Caco-2 (cell line): ENCODE measurements around the gene AP2A2. TPM values are rescaled to one million over a fixed set of nuclear protein-coding genes. Genes with fewer than 3 reads are reported as not detected.

Experiments used
- BruUV-seq: library from RNA; stranded (reverse); fragments of 400-500 nt; replicated peaks from 2 replicates; lab custom pipeline; 2021; lab: Mats Ljungman, UMichigan
- CTCF ChIA-PET: fragments of 300-600 bp; sonication (Branson Sonifier 250); formaldehyde crosslinking; loops from one replicate; lab custom pipeline; 2022; ENCODE audit warnings: antibody characterized with exemption; lab: Charles Lee
- POLR2A ChIA-PET: fragments of 300-600 bp; sonication (Branson Sonifier 250); formaldehyde crosslinking; loops from one replicate; lab custom pipeline; 2022; ENCODE audit warnings: antibody characterized with exemption; lab: Charles Lee
- DNase-seq, 2 experiments: peaks; one replicate each; pipeline versions ENCODE4 v3.0.0 to v3.0.0-alpha.2; 2020 to 2022
- H3K27me3 ChIP-seq: replicated peaks from 2 replicates; pipeline ENCODE4 v1.6.0; 2011; ENCODE audit warnings: low read length; ENCODE audit not compliant: control insufficient read depth, insufficient read depth
- H3K36me3 ChIP-seq: 2 replicates; pipeline ENCODE4 v1.5.1; 2011; ENCODE audit warnings: low read length; ENCODE audit not compliant: control insufficient read depth, insufficient read depth
- H3K4me1 ChIP-seq: fragments of 250-450 bp; sonication (Bioruptor Pico); 2 replicates; pipeline ENCODE4 v1.5.1; 2020; ENCODE audit warnings: mild to moderate bottlenecking
- H3K4me3 ChIP-seq: 2 replicates; pipeline ENCODE4 v1.5.1; 2011; ENCODE audit warnings: low read depth, mild to moderate bottlenecking, control low read depth, low read length
- H3K9me3 ChIP-seq: fragments of 250-450 bp; sonication (Bioruptor Pico); 2 replicates; pipeline ENCODE4 v1.5.1; 2020; ENCODE audit warnings: mild to moderate bottlenecking, moderate library complexity
- H3K27ac Mint-ChIP-seq: one replicate; pipeline ENCODE4 v1.8.0; 2022; ENCODE audit warnings: mixed read lengths; ENCODE audit not compliant: unreplicated experiment
- H3K27me3 Mint-ChIP-seq: one replicate; pipeline ENCODE4 v1.8.0; 2022; ENCODE audit warnings: mixed read lengths; ENCODE audit not compliant: insufficient read depth, unreplicated experiment
- H3K36me3 Mint-ChIP-seq: one replicate; pipeline ENCODE4 v1.8.0; 2022; ENCODE audit warnings: mild to moderate bottlenecking, mixed read lengths; ENCODE audit not compliant: insufficient read depth, unreplicated experiment
- H3K4me1 Mint-ChIP-seq: one replicate; pipeline ENCODE4 v1.8.0; 2022; ENCODE audit warnings: low read depth, mixed read lengths; ENCODE audit not compliant: unreplicated experiment
- H3K4me3 Mint-ChIP-seq: one replicate; pipeline ENCODE4 v1.8.0; 2022; ENCODE audit warnings: mild to moderate bottlenecking, moderate library complexity, mixed read lengths; ENCODE audit not compliant: unreplicated experiment
- H3K9me3 Mint-ChIP-seq: one replicate; pipeline ENCODE4 v1.8.0; 2022; ENCODE audit warnings: mixed read lengths; ENCODE audit not compliant: unreplicated experiment
- intact Hi-C: fragments of 100-400 bp; cut with micrococcal nuclease; formaldehyde crosslinking; loops from one replicate; pipeline ENCODE4 v1.10.0; 2022; ENCODE audit not compliant: unreplicated experiment
- total RNA-seq: library from RNA; stranded (reverse); gene quantifications from 2 replicates; pipeline ENCODE4 v1.2.3, GENCODE V29; 2022
- TF ChIP-seq, protein P1 (sequence below), 2 experiments: fragments of 200-600 bp in 1 of 2; IDR thresholded peaks; 1 replicate in 1 of 2; 2 replicates in 1 of 2; pipeline versions ENCODE4 v1.5.1 to v1.8.0; 2011 to 2022; ENCODE audit warnings: antibody characterized with exemption in 1 of 2, control low read depth in 1 of 2, inconsistent platforms in 1 of 2, low read depth in 1 of 2, low read length in 1 of 2, mild to moderate bottlenecking in 1 of 2, moderate library complexity in 1 of 2; ENCODE audit not compliant: insufficient read depth in 1 of 2, severe bottlenecking in 1 of 2, unreplicated experiment in 1 of 2

The AP2A2 gene
- total RNA-seq, 1 experiment from 2014 or later, result 130 TPM

DNA sequence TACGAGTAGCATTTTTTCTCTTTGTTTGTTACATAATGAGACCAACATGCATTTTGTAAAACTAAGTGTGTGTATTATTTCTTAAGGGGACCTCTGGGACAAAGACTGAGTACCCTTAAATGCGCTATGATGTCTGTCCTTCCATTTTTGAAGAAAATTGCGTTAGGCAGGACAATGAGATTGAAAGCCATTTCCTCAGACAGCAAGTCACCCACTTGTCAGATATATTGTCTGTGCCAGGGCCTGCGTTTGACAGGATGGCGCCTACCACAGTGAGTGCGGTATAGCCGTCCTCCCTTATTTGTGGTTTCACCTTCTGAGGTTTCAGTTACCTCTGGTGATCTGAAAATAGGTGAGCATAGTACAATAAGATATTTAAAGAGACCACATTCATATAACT, 2.2 kb downstream of the AP2A2 start:
- CTCF ChIA-PET, result no interaction called here
- Histone ChIP-seq H3K36me3 (no peaks in the 10 kb centered on the region), H3K27me3 (no peaks in the 10 kb centered on the region), H3K9me3 (no peaks in the 10 kb centered on the region), H3K4me1 (peaks cover 15% of the 10 kb centered on the region; the same call in 1 of the 2 replicates), H3K4me3 (no peak overlapping the region)
- no peak overlapping the region for H3K27ac Mint-ChIP-seq
- peaks cover 37% of the 10 kb centered on the region for H3K36me3 Mint-ChIP-seq
- H3K4me1 Mint-ChIP-seq, result peaks cover 6% of the 10 kb centered on the region
- POLR2A ChIA-PET, result no interaction called here
- intact Hi-C loops, result loop anchor here (2.0 kb wide), 1 partner anchor 25 kb away; no protein-coding TSS in a partner anchor
- BruUV-seq, result no TSS peak
- H3K27me3 Mint-ChIP-seq, result no peaks in the 10 kb centered on the region
- no peak for DNase-seq
- H3K4me3 Mint-ChIP-seq, result no peak overlapping the region
- H3K9me3 Mint-ChIP-seq, result no peaks in the 10 kb centered on the region
- TF ChIP-seq, protein P1, sequence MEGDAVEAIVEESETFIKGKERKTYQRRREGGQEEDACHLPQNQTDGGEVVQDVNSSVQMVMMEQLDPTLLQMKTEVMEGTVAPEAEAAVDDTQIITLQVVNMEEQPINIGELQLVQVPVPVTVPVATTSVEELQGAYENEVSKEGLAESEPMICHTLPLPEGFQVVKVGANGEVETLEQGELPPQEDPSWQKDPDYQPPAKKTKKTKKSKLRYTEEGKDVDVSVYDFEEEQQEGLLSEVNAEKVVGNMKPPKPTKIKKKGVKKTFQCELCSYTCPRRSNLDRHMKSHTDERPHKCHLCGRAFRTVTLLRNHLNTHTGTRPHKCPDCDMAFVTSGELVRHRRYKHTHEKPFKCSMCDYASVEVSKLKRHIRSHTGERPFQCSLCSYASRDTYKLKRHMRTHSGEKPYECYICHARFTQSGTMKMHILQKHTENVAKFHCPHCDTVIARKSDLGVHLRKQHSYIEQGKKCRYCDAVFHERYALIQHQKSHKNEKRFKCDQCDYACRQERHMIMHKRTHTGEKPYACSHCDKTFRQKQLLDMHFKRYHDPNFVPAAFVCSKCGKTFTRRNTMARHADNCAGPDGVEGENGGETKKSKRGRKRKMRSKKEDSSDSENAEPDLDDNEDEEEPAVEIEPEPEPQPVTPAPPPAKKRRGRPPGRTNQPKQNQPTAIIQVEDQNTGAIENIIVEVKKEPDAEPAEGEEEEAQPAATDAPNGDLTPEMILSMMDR (IDR thresholded peaks at IDR 0.05; ENCODE audit: insufficient read depth in 1 of 2, low read depth in 1 of 2, low read length in 1 of 2, severe bottlenecking in 1 of 2, unreplicated experiment in 1 of 2), result no peak

DNA sequence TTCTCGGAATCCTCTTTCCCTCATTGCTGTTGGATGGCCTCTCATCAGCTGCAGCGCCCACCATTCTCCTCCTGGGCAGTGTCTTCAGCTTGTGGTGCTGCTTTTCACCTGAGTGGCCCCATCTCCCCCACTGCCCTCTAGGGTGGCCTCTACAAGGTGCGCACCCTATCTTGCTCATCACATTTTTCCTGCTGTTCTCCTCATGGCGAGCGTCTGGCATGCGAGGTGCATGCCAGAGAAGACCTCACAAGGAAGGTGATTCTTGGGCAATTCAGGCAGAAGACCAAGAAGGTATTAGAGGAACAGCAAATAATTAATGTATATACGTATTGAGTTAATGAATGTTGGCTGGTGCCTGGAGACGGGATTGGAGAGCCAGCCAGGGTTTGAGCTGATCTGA, 3.1 kb downstream of the AP2A2 start:
- no peaks in the 10 kb centered on the region for H3K27me3 Mint-ChIP-seq
- no TSS peak for BruUV-seq
- Histone ChIP-seq H3K9me3 (no peaks in the 10 kb centered on the region), H3K36me3 (no peaks in the 10 kb centered on the region), H3K27me3 (no peaks in the 10 kb centered on the region), H3K4me3 (no peak overlapping the region), H3K4me1 (peaks cover 15% of the 10 kb centered on the region; the same call in 1 of the 2 replicates)
- H3K36me3 Mint-ChIP-seq, result peaks cover 44% of the 10 kb centered on the region
- H3K4me3 Mint-ChIP-seq, result peak overlapping the region; percentile 55
- CTCF ChIA-PET, result interaction anchor here (0.6 to 0.9 kb wide), 2 partner anchors 24 to 383 kb away, joined by 3 to 5 read pairs; no protein-coding TSS in a partner anchor
- peaks cover 12% of the 10 kb centered on the region for H3K4me1 Mint-ChIP-seq
- no peak for DNase-seq
- no peaks in the 10 kb centered on the region for H3K9me3 Mint-ChIP-seq
- POLR2A ChIA-PET, result no interaction called here
- TF ChIP-seq, protein P1 (IDR thresholded peaks at IDR 0.05; ENCODE audit: insufficient read depth in 1 of 2, low read depth in 1 of 2, low read length in 1 of 2, severe bottlenecking in 1 of 2, unreplicated experiment in 1 of 2), result no peak
- intact Hi-C loops, result no loop called here
- H3K27ac Mint-ChIP-seq, result peak overlapping the region; percentile 48

DNA sequence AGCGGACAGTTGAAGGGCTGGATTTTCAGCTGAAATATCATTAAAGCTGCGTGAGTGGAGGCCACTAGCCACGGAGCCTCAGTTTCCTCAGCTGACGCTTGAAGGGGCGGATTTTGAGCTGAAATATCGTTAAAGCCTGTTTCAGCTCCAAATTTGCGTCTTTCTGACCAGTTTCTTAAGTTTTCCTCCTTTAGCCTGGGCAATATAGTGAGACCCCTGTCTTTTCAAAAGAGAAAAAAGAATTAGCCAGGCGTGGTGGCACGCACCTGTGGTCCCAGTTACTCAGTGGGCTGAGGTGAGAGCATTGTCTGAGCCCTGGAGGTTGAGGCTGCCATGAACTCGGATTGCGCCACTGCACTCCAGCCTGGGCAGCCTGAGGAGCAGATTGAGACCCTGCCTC, 3.7 kb downstream of the AP2A2 start:
- no TSS peak for BruUV-seq
- Histone ChIP-seq H3K27me3 (no peaks in the 10 kb centered on the region), H3K4me1 (peaks cover 17% of the 10 kb centered on the region; the same call in 1 of the 2 replicates), H3K36me3 (no peaks in the 10 kb centered on the region), H3K4me3 (no peak overlapping the region), H3K9me3 (no peaks in the 10 kb centered on the region)
- H3K27me3 Mint-ChIP-seq, result no peaks in the 10 kb centered on the region
- peaks cover 12% of the 10 kb centered on the region for H3K4me1 Mint-ChIP-seq
- H3K36me3 Mint-ChIP-seq, result peaks cover 45% of the 10 kb centered on the region
- intact Hi-C loops, result no loop called here
- H3K27ac Mint-ChIP-seq, result no peak overlapping the region
- TF ChIP-seq, protein P1 (IDR thresholded peaks at IDR 0.05; ENCODE audit: insufficient read depth in 1 of 2, low read depth in 1 of 2, low read length in 1 of 2, severe bottlenecking in 1 of 2, unreplicated experiment in 1 of 2), result no peak
- ChIA-PET CTCF (interaction anchor here (0.7 kb wide), 1 partner anchor 23 kb away, joined by 5 read pairs; no protein-coding TSS in a partner anchor), POLR2A (no interaction called here)
- no peak for DNase-seq
- no peak overlapping the region for H3K4me3 Mint-ChIP-seq
- H3K9me3 Mint-ChIP-seq, result no peaks in the 10 kb centered on the region
